ENCODE results near the gene EPDR1. TPM values are rescaled to one million over a fixed set of nuclear protein-coding genes. Genes with fewer than 3 reads are reported as not detected.

Gene EPDR1
- polyA plus RNA-seq, 1 experiment: 3.7 TPM

DNA sequence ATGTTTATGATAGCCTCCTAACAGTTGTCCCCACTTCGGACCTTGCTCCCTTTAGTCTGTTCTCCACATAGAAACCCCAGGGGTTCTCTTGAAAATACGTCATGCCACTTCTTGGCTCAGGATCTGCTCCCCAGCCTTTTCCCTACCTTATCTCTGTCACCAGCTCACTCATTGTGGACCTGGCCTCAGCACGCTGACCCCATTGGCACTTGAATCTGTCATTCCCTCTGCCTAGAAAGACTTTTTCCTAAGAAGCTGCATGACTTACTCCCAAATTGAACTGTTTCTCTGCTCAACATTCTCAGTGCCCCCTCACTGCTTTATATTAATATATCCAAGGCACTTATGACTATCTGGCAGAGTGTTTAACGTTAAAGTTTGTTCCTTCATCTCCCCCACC is 8.4 kb downstream of the EPDR1 start:
- CTCF ChIA-PET: interaction anchor here (0.6 kb wide), 2 partner anchors 407 to 728 kb away, joined by 3 read pairs; no protein-coding TSS in a partner anchor
- no peaks in the 10 kb centered on the region for H3K36me3 ChIP-seq (ENCODE audit: control insufficient read depth, insufficient read depth, low read length)
- POLR2A ChIA-PET: no interaction called here
- no peak overlapping the region for H3K4me3 ChIP-seq (ENCODE audit: low read depth, low read length)
- DNase-seq (ENCODE audit: low read depth): no peak
- H3K27me3 ChIP-seq (ENCODE audit: control insufficient read depth, insufficient read depth, low read length): no peaks in the 10 kb centered on the region; the same call in 1 of the 2 replicates
- no peak for TF ChIP-seq CTCF (IDR thresholded peaks at IDR 0.05; ENCODE audit: insufficient read depth, low read depth, low read length)

GRCh38 chr7:37930226-37930948 is 9.9 kb downstream of the EPDR1 start:
- Histone ChIP-seq H3K4me3 (ENCODE audit: low read depth, low read length) (no peak overlapping the region), H3K36me3 (ENCODE audit: control insufficient read depth, insufficient read depth, low read length) (no peaks in the 10 kb centered on the region), H3K27me3 (ENCODE audit: control insufficient read depth, insufficient read depth, low read length) (no peaks in the 10 kb centered on the region; the same call in 1 of the 2 replicates)
- ChIA-PET POLR2A (no interaction called here), CTCF (interaction anchor here (0.8 to 1.0 kb wide), 3 partner anchors 11 to 92 kb away, joined by 3 to 4 read pairs (median 4); partner anchors contain the start of gene SFRP4)
- TF ChIP-seq CTCF (IDR thresholded peaks at IDR 0.05; ENCODE audit: insufficient read depth, low read depth, low read length): no peak
- peak; percentile 72 for DNase-seq (ENCODE audit: low read depth)

- H3K36me3 ChIP-seq (ENCODE audit: control insufficient read depth, insufficient read depth, low read length): no peaks in the 10 kb centered on the region
- no peaks in the 10 kb centered on the region; the same call in 1 of the 2 replicates for H3K27me3 ChIP-seq (ENCODE audit: control insufficient read depth, insufficient read depth, low read length)
- no peak for DNase-seq (ENCODE audit: low read depth)
- ChIA-PET POLR2A (no interaction called here), CTCF (no interaction called here)
- no peak overlapping the region for H3K4me3 ChIP-seq (ENCODE audit: low read depth, low read length)
- TF ChIP-seq CTCF (IDR thresholded peaks at IDR 0.05; ENCODE audit: insufficient read depth, low read depth, low read length): no peak
Observed at GRCh38 chr7:37932543-37932942, 12.1 kb downstream of the EPDR1 start.

DNA sequence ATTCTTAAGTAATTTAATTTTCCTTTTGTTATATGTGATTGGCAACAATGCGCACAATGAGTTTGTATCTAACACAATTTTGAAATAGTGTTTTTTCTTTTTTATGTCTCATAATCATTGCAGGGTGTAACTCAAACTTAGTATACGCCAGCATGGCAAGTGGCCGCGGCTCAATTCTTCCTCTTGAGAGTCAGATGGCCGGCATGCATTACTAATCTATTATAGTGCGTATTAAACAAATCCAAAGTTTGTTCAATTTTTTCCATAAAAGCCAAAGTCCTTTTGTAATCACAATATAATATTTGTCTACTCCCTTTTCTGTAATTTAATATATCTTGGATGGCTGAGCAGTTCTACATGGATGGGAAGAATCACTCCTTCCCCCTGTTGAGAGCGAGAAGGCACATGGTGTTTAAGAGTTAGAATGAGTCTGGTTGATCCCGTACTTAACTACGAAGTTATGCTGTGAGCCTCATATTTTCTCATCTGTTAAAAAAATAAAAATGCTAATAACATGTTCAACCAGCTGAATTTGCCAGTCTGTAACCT is 12.7 kb downstream of the EPDR1 start:
- H3K4me3 ChIP-seq (ENCODE audit: low read depth, low read length): no peak overlapping the region
- ChIA-PET POLR2A (no interaction called here), CTCF (interaction anchor here (0.9 to 1.0 kb wide), 2 partner anchors 9 to 31 kb away, joined by 3 to 4 read pairs; no protein-coding TSS in a partner anchor)
- no peak for DNase-seq (ENCODE audit: low read depth)
- no peak for TF ChIP-seq CTCF (IDR thresholded peaks at IDR 0.05; ENCODE audit: insufficient read depth, low read depth, low read length)
- no peaks in the 10 kb centered on the region; the same call in 1 of the 2 replicates for H3K27me3 ChIP-seq (ENCODE audit: control insufficient read depth, insufficient read depth, low read length)
- H3K36me3 ChIP-seq (ENCODE audit: control insufficient read depth, insufficient read depth, low read length): no peaks in the 10 kb centered on the region

- Histone ChIP-seq H3K4me3 (ENCODE audit: low read depth, low read length) (no peak overlapping the region), H3K36me3 (ENCODE audit: control insufficient read depth, insufficient read depth, low read length) (no peaks in the 10 kb centered on the region), H3K27me3 (ENCODE audit: control insufficient read depth, insufficient read depth, low read length) (no peaks in the 10 kb centered on the region)
- ChIA-PET POLR2A (no interaction called here), CTCF (no interaction called here)
- TF ChIP-seq CTCF (IDR thresholded peaks at IDR 0.05; ENCODE audit: insufficient read depth, low read depth, low read length): no peak
- no peak for DNase-seq (ENCODE audit: low read depth)
Observed at GRCh38 chr7:37942934-37943610, 22.6 kb downstream of the EPDR1 start.

All from BJ (cell line).